COR-L47 (cell line): ENCODE data around the gene SND1.

Experiments
- DNase-seq: peaks from one replicate; lab custom pipeline; 2025; lab: John Stamatoyannopoulos, UW

Gene SND1

GRCh38 chr7:127766831-127767459, 115.0 kb downstream of the SND1 start:
- no peak for DNase-seq

DNA sequence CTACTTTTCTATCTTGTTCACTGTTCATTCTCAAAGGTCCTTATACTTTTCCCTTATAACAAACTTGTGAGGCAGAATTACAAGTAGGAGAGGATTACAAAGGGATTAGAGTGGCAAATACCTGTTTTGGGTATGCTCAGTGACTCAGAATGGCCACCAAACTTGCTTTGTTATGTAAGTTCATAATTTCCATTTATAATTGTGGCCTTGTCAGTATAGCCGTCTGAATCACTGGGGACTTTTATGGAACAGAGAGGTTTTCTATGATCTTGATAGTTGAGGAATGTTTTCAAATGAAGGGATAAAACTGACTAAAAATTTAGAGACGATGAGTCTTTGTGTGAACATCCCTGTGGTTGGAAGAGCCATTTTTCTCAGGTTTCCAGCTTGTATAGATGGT, 116.2 kb downstream of the SND1 start:
- no peak for DNase-seq

GRCh38 chr7:127769137-127769536, 117.1 kb downstream of the SND1 start:
- DNase-seq, result no peak

DNA sequence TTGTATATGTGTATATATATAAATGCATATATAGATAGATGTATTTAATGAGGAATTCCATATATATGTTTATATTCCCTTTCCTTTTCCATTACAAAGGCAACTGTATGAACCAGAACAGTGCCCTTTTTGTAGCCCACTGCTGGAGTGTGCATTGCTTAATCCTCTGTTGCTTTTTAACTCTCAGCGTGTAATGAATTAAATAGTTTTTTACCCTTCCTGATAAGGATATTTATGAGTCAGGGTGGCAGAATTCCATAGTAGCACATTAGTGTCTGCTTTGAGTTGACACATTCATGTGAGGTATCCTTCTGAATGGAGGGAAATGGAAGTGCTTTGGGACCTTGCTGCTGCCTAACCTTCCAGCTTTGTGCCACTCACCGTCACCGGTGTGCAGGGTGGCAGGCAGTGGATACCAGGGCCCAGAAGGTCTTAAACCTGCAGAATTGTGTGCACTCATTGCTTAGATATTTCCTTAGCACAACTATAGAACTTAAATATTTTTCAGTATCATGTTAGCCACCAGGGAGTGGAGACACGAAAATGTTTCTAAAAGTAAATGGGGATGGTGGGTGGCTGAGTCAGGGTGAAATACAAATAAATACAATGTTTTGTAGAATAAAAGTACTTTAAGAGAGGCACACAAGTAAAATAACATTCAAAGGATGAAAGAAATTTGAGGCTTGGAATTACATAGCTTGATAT, 117.9 kb downstream of the SND1 start:
- no peak for DNase-seq

DNA sequence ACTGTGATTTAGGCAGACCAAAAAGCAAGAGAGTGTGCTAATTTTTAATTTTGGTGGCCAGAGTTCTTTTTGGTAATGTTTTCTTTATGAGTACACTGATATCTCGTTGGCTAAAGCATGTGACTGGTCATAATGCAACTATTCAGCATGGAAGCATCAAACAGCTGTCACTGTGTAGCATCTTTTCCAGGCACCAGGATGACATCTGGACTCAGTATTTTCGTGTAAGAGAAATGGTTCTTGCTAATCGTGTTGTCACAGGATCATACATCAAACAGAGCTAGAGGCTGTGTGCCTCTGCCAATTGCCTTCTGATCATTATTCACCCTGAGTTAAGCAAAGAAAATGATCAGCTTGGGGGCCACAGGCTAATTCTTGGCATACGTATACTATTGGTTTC, 118.9 kb downstream of the SND1 start:
- no peak for DNase-seq

DNA sequence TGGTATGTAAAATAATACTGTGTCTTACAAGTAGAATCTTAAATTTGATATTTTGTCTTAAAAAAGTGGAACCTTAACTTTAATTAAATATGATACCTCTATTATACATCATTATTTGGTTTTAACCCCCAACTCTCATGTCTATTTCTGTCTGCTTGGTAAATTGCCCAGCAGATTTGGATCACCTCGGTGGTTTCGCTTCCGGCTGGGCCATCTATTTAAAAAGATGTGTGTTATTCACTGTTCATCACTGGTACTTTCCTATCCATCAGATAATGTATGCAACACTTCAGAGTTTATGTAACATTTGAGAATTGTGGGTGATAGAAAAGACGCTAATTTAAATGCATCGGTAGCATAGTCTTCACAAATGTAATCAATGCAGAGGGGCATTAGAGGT, 119.7 kb downstream of the SND1 start:
- DNase-seq, result no peak

- DNase-seq, result no peak
Observed at GRCh38 chr7:127776776-127777386, 124.9 kb downstream of the SND1 start.

DNA sequence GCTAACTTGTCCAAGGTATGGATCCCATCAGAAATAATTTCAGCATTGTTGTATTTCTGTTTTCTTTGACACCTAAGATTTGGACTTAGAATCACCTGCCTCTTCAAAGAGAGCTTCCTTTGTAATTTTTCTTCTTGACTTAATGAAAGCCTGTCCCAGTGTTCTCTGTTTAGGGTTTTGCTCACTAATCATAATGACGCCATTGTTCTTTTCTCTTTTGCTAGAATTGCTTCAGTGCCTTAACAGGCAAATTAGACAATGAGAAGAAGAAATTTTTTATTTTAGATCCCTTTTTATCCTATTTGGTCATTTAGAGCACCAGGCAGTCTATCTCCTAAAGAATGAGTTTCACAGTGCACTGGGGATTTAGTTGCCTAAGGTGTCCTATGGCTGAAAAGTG, 128.5 kb downstream of the SND1 start:
- no peak for DNase-seq

DNA sequence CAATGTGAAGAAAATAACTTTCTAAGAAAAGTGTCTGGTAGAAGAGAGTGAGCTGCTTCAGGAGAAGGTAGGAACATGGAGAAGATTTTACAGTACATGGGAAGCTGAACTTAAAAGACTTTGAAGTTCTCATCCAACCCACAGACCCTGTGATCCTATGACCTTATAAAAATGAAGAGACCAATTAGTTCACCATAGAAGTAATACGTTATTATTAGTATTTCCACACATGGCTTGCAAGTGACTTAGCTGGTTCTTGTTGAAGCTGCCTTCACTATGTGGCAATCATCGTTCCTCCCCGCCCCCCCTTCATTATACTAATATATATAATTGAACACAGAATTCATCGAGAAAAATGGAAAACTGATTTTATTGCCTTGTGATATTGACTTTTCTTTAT, 129.1 kb downstream of the SND1 start:
- no peak for DNase-seq

DNA sequence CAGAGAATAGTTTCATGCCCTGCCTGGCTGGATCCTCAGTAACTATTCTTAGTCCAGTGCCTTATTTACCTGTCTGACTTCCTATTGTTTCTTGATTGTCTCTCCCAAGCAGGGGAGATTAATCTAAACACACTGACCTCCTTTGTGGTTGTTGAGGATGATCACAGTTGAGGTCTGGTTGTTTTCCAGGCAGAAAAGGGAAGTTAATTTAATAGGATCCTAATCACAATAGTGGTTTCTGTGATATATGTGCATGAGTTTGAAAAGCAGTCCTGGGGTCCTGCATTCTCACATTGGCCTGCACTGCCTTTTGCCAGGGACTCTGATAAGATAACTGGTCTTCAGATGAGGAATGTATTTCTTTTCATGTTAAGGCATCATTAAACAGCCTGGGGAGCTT, 130.1 kb downstream of the SND1 start:
- no peak for DNase-seq

- no peak for DNase-seq
Observed at GRCh38 chr7:127782654-127783559, 130.9 kb downstream of the SND1 start.

DNA sequence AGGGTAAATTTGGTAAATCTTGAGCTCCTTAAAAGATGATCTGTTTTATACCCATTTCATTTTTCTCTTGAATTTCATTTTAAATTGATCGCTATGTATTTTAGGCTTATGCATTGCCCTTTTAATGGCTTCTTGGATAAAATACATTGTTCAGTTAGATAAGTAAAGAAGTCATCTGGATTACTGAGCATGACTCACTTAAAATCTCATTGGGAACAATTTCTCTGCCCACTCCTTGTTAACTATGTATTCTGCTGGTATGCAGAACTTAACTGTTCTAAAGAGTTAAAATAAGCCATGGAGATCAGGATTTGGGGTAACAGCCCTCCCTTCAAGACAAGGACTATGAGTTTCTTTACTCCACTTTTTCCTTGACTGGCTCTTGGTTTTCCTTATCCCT, 134.2 kb downstream of the SND1 start:
- DNase-seq, result no peak

- DNase-seq, result no peak
Observed at GRCh38 chr7:127789031-127789430, 137.0 kb downstream of the SND1 start.

- DNase-seq, result no peak
Observed at GRCh38 chr7:127791446-127792189, 139.6 kb downstream of the SND1 start.

DNA sequence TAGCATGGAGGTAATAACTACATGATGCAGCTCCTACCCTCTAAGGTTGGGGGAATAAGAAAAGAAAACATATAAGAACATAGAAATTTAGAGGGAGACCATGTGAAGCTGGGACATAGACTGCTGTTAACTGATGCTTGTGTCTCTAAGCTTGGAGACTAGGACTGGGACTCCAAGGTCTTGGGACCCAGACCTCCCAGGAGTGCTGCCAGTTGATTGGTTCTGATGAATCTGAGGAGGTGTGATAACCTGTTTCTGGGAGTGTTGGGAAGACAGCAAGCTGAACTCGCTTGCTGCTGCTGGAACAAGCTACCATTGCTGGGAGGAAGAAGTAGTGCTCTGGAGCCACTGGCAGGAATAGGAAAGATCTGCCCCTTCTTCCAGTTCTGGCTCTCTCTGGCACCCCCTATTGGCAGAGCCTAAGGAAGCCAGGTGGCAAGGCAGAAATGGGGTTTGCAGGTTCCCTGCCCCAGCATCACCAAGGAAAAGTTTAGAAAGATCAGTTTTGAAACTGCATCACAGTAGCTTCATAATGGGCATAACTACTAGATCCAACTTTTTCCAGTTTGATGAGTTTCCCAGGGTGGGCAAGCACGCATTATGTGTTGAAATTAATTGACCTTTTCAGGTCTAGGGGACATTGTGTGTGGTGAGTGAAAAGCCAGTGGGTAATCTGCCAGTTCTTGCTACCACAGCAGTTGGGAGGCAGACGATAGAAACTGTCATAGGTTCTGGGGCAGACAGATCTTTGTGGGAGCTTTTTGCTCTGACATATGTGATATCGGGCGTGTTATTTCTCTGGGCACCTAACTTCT, 140.7 kb downstream of the SND1 start:
- no peak for DNase-seq

- no peak for DNase-seq
Observed at GRCh38 chr7:127793582-127793981, 141.6 kb downstream of the SND1 start.

DNA sequence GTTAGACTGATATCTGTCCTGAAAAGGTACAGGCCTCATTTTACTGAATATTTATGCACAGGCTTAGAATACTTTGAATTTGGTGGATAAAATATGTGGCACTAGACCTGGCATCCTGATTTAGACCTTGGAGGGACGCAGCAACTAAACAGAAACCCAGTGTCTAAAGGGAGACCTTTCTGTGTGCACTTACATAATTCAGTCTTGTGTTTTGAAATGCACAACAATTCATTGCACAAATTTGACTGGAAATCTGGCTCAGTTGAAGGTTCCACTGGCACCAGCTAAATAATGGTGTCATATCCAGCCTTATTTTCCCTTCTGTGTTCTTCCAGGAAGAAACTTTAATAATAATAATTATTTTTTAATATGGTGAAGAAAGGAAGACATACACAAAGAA, 142.1 kb downstream of the SND1 start:
- DNase-seq, result no peak

DNA sequence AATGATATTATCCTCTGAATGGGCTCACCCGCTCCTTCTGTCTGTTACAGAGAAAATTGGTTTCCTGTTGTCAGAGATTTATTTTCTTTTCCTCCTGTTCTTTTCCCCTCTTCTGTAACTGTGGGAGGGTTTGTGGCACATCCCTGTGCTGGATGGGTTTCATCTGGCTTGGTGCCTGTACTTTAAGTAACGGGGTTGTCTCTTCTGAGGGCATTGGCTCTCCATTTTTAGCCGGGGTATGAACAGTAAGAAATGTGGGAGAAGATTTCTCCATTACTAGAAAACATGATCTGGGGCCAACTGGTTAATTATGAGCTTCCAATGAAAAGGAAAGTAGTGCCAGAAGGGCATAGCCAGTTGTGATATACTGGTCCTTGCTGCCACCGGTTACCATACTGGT, 142.6 kb downstream of the SND1 start:
- DNase-seq, result no peak

DNA sequence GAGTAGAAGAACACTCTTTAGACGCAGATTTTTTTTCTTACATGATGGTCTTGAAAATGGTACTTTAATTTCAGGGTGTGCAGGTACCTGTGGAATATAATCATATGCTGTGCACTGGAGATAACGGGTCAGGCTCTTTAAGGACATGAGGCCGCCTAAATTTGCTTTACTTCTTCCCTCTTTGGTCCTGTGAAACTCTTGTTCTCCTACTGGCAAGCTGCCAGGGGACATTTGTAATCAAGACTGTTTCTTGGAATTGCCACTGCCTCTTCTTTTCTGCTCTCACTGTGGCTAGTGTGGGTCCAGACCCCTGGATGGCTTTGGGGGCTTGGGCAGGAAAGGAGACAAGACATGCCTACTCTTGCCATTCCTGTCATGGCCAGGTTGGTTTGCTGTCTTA, 146.0 kb downstream of the SND1 start:
- no peak for DNase-seq

DNA sequence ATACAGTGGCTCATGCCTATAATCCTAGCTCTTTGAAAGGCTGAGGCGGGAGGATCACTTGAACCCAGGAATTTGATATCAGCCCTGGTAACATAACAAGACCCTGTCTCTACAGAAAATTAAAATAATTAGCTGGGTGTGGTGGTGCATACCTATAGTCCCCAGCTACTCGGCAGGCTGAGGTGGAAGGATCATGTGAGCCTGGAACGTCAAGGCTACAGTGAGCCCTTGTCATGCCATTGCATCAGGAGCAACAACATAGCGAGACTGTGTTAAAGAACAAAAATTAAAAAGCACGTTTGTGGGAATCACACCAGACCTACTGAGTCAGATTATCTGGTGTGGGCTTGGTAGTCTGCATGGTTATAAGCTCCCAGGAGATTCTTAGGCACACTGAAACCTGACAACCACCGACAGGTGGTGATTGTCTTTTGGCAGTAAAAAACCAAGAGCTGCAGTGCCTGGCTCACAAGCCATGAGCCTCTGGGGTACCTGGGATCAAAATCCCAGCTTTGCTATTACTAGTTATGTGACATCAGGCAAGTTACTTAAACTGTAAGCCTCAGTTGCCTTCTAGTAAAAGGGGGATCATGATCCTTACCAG, 146.9 kb downstream of the SND1 start:
- no peak for DNase-seq
